Measurements from ENCODE around the gene MMP12.
"Not testable (repeated sequence)": the region's sequence is repeated elsewhere in the genome, so short reads cannot be mapped to it uniquely, and the experiment has no call there.

Gene MMP12

DNA sequence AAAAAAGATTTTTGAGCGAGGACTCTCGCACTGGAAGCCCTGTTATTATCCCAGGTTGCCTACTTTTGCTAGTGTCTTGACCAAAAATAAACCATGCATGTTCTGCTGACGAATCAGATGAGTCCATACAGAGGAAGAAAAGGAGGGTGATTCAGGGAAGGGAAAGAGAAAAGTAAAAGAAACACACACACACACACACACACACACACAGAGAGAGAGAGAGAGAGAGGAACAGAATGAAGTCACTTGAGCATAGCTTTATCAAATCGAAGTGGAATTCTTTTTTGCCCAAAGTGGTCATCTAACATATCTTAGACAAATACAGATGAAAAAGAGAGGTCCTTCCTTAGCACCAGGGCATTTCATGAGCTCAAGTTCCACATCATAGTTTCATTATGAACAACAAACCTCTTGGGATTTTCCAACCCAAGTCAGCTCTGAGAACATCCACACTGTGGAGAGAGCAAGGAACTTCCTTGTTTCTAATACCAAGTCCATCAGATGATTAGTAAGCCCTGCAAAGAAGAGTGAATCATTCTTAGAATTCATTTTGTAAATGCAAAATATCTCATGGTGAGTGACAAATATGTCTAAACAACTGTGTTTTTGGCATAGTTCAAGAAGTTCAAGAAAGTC is 7.7 kb upstream of the MMP12 start:
- no peak for DNase-seq (ENCODE audit: extremely low spot score)
- ChIA-PET POLR2A (no interaction called here), CTCF (no interaction called here)
- TF ChIP-seq ARNT (IDR thresholded peaks at IDR 0.05) (no peak), ELF4 (IDR thresholded peaks at IDR 0.05) (no peak), FOXM1 (IDR thresholded peaks at IDR 0.05; ENCODE audit: borderline replicate concordance) (no peak), NFRKB (IDR thresholded peaks at IDR 0.05) (no peak), L3MBTL2 (conservative IDR thresholded peaks at IDR 0.05) (no peak), CTBP1 (IDR thresholded peaks at IDR 0.05; ENCODE audit: borderline replicate concordance) (no peak)
- TF ChIP-seq, protein P1, sequence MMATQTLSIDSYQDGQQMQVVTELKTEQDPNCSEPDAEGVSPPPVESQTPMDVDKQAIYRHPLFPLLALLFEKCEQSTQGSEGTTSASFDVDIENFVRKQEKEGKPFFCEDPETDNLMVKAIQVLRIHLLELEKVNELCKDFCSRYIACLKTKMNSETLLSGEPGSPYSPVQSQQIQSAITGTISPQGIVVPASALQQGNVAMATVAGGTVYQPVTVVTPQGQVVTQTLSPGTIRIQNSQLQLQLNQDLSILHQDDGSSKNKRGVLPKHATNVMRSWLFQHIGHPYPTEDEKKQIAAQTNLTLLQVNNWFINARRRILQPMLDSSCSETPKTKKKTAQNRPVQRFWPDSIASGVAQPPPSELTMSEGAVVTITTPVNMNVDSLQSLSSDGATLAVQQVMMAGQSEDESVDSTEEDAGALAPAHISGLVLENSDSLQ (IDR thresholded peaks at IDR 0.05) = no peak

DNA sequence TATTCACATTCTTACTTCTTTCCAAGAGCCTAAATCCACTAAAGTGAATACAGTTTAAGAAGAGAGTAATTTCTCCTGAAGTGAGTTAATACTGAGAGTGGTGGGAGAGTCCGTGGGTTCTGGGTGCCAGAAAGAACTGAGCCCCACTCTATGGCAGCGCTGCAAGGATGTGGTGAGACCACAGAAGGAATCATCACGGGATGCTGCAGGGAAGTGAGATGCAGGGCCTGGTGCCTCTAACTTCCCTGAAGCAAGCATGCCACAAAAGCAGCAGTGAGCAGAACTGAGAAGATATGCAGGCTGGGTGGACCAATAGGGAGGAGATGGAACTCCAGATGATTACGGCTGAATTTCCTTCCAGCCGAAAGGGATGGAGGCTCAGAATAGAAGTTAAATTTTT is 5.0 kb upstream of the MMP12 start:
- POLR2A ChIA-PET = no interaction called here

GRCh38 chr11:102878595-102878994 is 3.8 kb upstream of the MMP12 start:
- no peak for DNase-seq (ENCODE audit: extremely low spot score)
- TF ChIP-seq HDGF (IDR thresholded peaks at IDR 0.05; ENCODE audit: borderline replicate concordance) (no peak), FOXM1 (IDR thresholded peaks at IDR 0.05; ENCODE audit: borderline replicate concordance) (no peak), SUZ12 (IDR thresholded peaks at IDR 0.05) (no peak), ELF4 (IDR thresholded peaks at IDR 0.05) (no peak), SP1 (IDR thresholded peaks at IDR 0.05) (no peak), FOXA1 (IDR thresholded peaks at IDR 0.05) (no peak), FOXK2 (IDR thresholded peaks at IDR 0.05) (no peak), CTBP1 (IDR thresholded peaks at IDR 0.05; ENCODE audit: borderline replicate concordance) (no peak), LEF1 (IDR thresholded peaks at IDR 0.05; ENCODE audit: borderline replicate concordance) (no peak), TARDBP (IDR thresholded peaks at IDR 0.05) (no peak), ZNF384 (IDR thresholded peaks at IDR 0.05) (no peak), BHLHE40 (IDR thresholded peaks at IDR 0.05; ENCODE audit: borderline replicate concordance) (no peak), L3MBTL2 (conservative IDR thresholded peaks at IDR 0.05) (no peak), NFRKB (IDR thresholded peaks at IDR 0.05) (no peak), ARNT (IDR thresholded peaks at IDR 0.05) (no peak)
- TF ChIP-seq, protein P1 (IDR thresholded peaks at IDR 0.05) = no peak
- CTCF ChIA-PET = no interaction called here
- POLR2A ChIA-PET = no interaction called here

More for the DNA sequence above, 5.0 kb upstream of the MMP12 start:
- TF ChIP-seq HDGF (IDR thresholded peaks at IDR 0.05; ENCODE audit: borderline replicate concordance) (no peak), L3MBTL2 (conservative IDR thresholded peaks at IDR 0.05) (no peak), ZNF384 (IDR thresholded peaks at IDR 0.05) (no peak), ELF4 (IDR thresholded peaks at IDR 0.05) (no peak), FOXK2 (IDR thresholded peaks at IDR 0.05) (no peak), SUZ12 (IDR thresholded peaks at IDR 0.05) (no peak), ARNT (IDR thresholded peaks at IDR 0.05) (no peak), FOXM1 (IDR thresholded peaks at IDR 0.05; ENCODE audit: borderline replicate concordance) (no peak), NFRKB (IDR thresholded peaks at IDR 0.05) (no peak), TARDBP (IDR thresholded peaks at IDR 0.05) (no peak), FOXA1 (IDR thresholded peaks at IDR 0.05) (no peak), SP1 (IDR thresholded peaks at IDR 0.05) (no peak), BHLHE40 (IDR thresholded peaks at IDR 0.05; ENCODE audit: borderline replicate concordance) (no peak), LEF1 (IDR thresholded peaks at IDR 0.05; ENCODE audit: borderline replicate concordance) (no peak), CTBP1 (IDR thresholded peaks at IDR 0.05; ENCODE audit: borderline replicate concordance) (no peak)
- TF ChIP-seq, protein P1 (IDR thresholded peaks at IDR 0.05) = no peak
- DNase-seq (ENCODE audit: extremely low spot score) = no peak
- CTCF ChIA-PET = no interaction called here

DNA sequence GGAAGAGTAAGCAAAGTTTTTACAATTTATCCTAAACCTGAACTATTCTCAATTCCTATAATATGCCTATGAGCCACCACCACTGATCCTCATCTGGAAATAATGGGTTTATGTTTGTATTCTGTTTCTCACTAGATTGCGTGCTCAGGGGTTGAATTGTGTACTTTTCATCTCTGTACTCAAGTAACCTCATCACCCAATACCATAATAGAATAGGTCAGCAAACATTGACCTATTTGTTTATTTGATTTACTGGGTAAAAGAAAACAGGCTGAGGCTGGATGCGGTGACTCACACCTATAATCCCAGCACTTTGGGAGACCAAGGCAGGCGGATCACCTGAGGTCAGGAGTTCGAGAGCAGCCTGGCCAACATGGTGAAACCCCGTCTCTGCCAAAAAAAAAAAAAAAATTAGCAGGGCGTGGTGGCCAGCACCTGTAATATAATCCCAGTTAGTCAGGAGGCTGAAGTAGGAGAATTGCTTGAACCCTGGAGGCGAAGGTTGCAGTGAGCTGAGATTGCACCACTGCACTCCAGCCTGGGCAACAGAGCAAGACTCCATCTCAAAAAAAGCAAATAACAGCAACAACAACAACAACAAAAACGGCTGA is 5.3 kb downstream of the MMP12 start:
- DNase-seq (ENCODE audit: extremely low spot score); CTCF ChIA-PET; POLR2A ChIA-PET: not testable (repeated sequence)

DNA sequence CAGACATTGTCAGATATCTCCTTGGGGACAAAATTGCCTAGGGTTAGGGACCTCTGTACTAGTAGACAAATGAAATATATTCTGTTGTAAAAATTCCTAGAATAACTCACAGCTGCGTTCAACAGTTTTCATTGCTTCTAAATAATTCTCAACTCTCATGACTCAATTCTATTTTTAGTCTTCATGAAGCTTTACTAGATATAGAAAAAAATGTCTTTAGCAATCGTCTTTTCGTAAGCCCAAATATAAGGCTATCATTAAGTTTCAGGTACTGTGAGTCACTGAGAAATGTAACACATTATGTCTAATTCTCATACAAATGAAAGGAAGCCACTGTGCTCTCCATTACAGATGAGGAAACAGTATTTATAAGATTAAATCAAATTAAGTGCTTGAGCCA is 6.4 kb downstream of the MMP12 start:
- ChIA-PET CTCF (no interaction called here), POLR2A (no interaction called here)
- DNase-seq (ENCODE audit: extremely low spot score) = no peak
- TF ChIP-seq SUZ12 (IDR thresholded peaks at IDR 0.05) (no peak), NFRKB (IDR thresholded peaks at IDR 0.05) (no peak), TARDBP (IDR thresholded peaks at IDR 0.05) (no peak), FOXK2 (IDR thresholded peaks at IDR 0.05) (no peak), HDGF (IDR thresholded peaks at IDR 0.05; ENCODE audit: borderline replicate concordance) (no peak), ZNF384 (IDR thresholded peaks at IDR 0.05) (no peak), FOXA1 (IDR thresholded peaks at IDR 0.05) (no peak)
- TF ChIP-seq, protein P1 (IDR thresholded peaks at IDR 0.05) = no peak

GRCh38 chr11:102864724-102865123 is 10.1 kb downstream of the MMP12 start:
- POLR2A ChIA-PET = no interaction called here
- TF ChIP-seq LEF1 (IDR thresholded peaks at IDR 0.05; ENCODE audit: borderline replicate concordance) (no peak), NFRKB (IDR thresholded peaks at IDR 0.05) (no peak), ARNT (IDR thresholded peaks at IDR 0.05) (no peak), FOXM1 (IDR thresholded peaks at IDR 0.05; ENCODE audit: borderline replicate concordance) (no peak), ELF4 (IDR thresholded peaks at IDR 0.05) (no peak), L3MBTL2 (conservative IDR thresholded peaks at IDR 0.05) (no peak), HDGF (IDR thresholded peaks at IDR 0.05; ENCODE audit: borderline replicate concordance) (no peak), CTBP1 (IDR thresholded peaks at IDR 0.05; ENCODE audit: borderline replicate concordance) (no peak), FOXK2 (IDR thresholded peaks at IDR 0.05) (no peak), TARDBP (IDR thresholded peaks at IDR 0.05) (no peak), BHLHE40 (IDR thresholded peaks at IDR 0.05; ENCODE audit: borderline replicate concordance) (no peak), FOXA1 (IDR thresholded peaks at IDR 0.05) (no peak), SUZ12 (IDR thresholded peaks at IDR 0.05) (no peak), SP1 (IDR thresholded peaks at IDR 0.05) (no peak), ZNF384 (IDR thresholded peaks at IDR 0.05) (no peak)
- TF ChIP-seq, protein P1 (IDR thresholded peaks at IDR 0.05) = no peak
- no peak for DNase-seq (ENCODE audit: extremely low spot score)
- CTCF ChIA-PET = no interaction called here
